ENCODE results near the gene OR8G1. TPM values are rescaled to one million over a fixed set of nuclear protein-coding genes. Genes with fewer than 3 reads are reported as not detected.

OR8G1 gene
- total RNA-seq, 1 donor from 2014 or later = not detected

- intact Hi-C loops (cut with micrococcal nuclease) = loop anchor here (5.0 kb wide), 1 partner anchor 205 kb away; no protein-coding TSS in a partner anchor
- no peaks in the 10 kb centered on the region for H3K36me3 Mint-ChIP-seq (ENCODE audit: low read depth)
- H3K4me3 Mint-ChIP-seq = no peak overlapping the region
- H3K9me3 Mint-ChIP-seq = peaks cover 5% of the 10 kb centered on the region
- peaks cover 5% of the 10 kb centered on the region for H3K4me1 Mint-ChIP-seq
- H3K27me3 Mint-ChIP-seq = no peaks in the 10 kb centered on the region
- no peak for DNase-seq
- no peak overlapping the region for H3K27ac Mint-ChIP-seq
Observed at GRCh38 chr11:124277207-124277606, 36.3 kb downstream of the OR8G1 start.

GRCh38 chr11:124277804-124278203, 36.9 kb downstream of the OR8G1 start:
- H3K27ac Mint-ChIP-seq = no peak overlapping the region
- no peak overlapping the region for H3K4me3 Mint-ChIP-seq
- peaks cover 5% of the 10 kb centered on the region for H3K4me1 Mint-ChIP-seq
- no peaks in the 10 kb centered on the region for H3K27me3 Mint-ChIP-seq
- no peak for DNase-seq
- H3K36me3 Mint-ChIP-seq (ENCODE audit: low read depth) = no peaks in the 10 kb centered on the region
- intact Hi-C loops (cut with micrococcal nuclease) = loop anchor here (5.0 kb wide), 1 partner anchor 206 kb away; no protein-coding TSS in a partner anchor
- H3K9me3 Mint-ChIP-seq = peaks cover 5% of the 10 kb centered on the region

GRCh38 chr11:124278261-124278660, 37.4 kb downstream of the OR8G1 start:
- Mint-ChIP-seq H3K9me3 (peaks cover 5% of the 10 kb centered on the region), H3K4me1 (peaks cover 5% of the 10 kb centered on the region), H3K27ac (no peak overlapping the region), H3K27me3 (no peaks in the 10 kb centered on the region), H3K4me3 (no peak overlapping the region), H3K36me3 (ENCODE audit: low read depth) (no peaks in the 10 kb centered on the region)
- no peak for DNase-seq
- intact Hi-C loops (cut with micrococcal nuclease) = loop anchor here (5.0 kb wide), 1 partner anchor 206 kb away; no protein-coding TSS in a partner anchor

- no peaks in the 10 kb centered on the region for H3K4me1 Mint-ChIP-seq
- H3K27me3 Mint-ChIP-seq = peaks cover 2% of the 10 kb centered on the region
- H3K4me3 Mint-ChIP-seq = no peak overlapping the region
- DNase-seq = no peak
- H3K27ac Mint-ChIP-seq = no peak overlapping the region
- no peaks in the 10 kb centered on the region for H3K36me3 Mint-ChIP-seq (ENCODE audit: low read depth)
- H3K9me3 Mint-ChIP-seq = peaks cover 5% of the 10 kb centered on the region
- intact Hi-C loops (cut with micrococcal nuclease) = no loop called here
Observed at GRCh38 chr11:124285610-124286344, 44.9 kb downstream of the OR8G1 start.

- intact Hi-C loops (cut with micrococcal nuclease) = no loop called here
- Mint-ChIP-seq H3K9me3 (no peaks in the 10 kb centered on the region), H3K27ac (no peak overlapping the region), H3K4me3 (no peak overlapping the region), H3K27me3 (no peaks in the 10 kb centered on the region), H3K36me3 (ENCODE audit: low read depth) (no peaks in the 10 kb centered on the region), H3K4me1 (no peaks in the 10 kb centered on the region)
- no peak for DNase-seq
Observed at GRCh38 chr11:124294687-124295086, 53.8 kb downstream of the OR8G1 start.

- H3K4me1 Mint-ChIP-seq = no peaks in the 10 kb centered on the region
- no peak for DNase-seq
- no peaks in the 10 kb centered on the region for H3K9me3 Mint-ChIP-seq
- H3K36me3 Mint-ChIP-seq (ENCODE audit: low read depth) = no peaks in the 10 kb centered on the region
- intact Hi-C loops (cut with micrococcal nuclease) = no loop called here
- H3K4me3 Mint-ChIP-seq = no peak overlapping the region
- no peak overlapping the region for H3K27ac Mint-ChIP-seq
- H3K27me3 Mint-ChIP-seq = no peaks in the 10 kb centered on the region
Observed at GRCh38 chr11:124296016-124296415, 55.1 kb downstream of the OR8G1 start.

- H3K27ac Mint-ChIP-seq = no peak overlapping the region
- H3K9me3 Mint-ChIP-seq = no peaks in the 10 kb centered on the region
- no peaks in the 10 kb centered on the region for H3K36me3 Mint-ChIP-seq (ENCODE audit: low read depth)
- H3K4me1 Mint-ChIP-seq = no peaks in the 10 kb centered on the region
- H3K27me3 Mint-ChIP-seq = no peaks in the 10 kb centered on the region
- no peak overlapping the region for H3K4me3 Mint-ChIP-seq
- DNase-seq = no peak
- intact Hi-C loops (cut with micrococcal nuclease) = no loop called here
Observed at GRCh38 chr11:124297921-124298320, 57.0 kb downstream of the OR8G1 start.

GRCh38 chr11:124301548-124301947, 60.7 kb downstream of the OR8G1 start:
- no peak overlapping the region for H3K4me3 Mint-ChIP-seq
- H3K36me3 Mint-ChIP-seq (ENCODE audit: low read depth) = no peaks in the 10 kb centered on the region
- DNase-seq = no peak
- intact Hi-C loops (cut with micrococcal nuclease) = no loop called here
- no peaks in the 10 kb centered on the region for H3K27me3 Mint-ChIP-seq
- H3K27ac Mint-ChIP-seq = no peak overlapping the region
- no peaks in the 10 kb centered on the region for H3K4me1 Mint-ChIP-seq
- no peaks in the 10 kb centered on the region for H3K9me3 Mint-ChIP-seq

GRCh38 chr11:124302347-124303125, 61.6 kb downstream of the OR8G1 start:
- no peaks in the 10 kb centered on the region for H3K9me3 Mint-ChIP-seq
- H3K4me1 Mint-ChIP-seq = no peaks in the 10 kb centered on the region
- H3K27me3 Mint-ChIP-seq = peaks cover 2% of the 10 kb centered on the region
- intact Hi-C loops (cut with micrococcal nuclease) = no loop called here
- no peaks in the 10 kb centered on the region for H3K36me3 Mint-ChIP-seq (ENCODE audit: low read depth)
- no peak for DNase-seq
- no peak overlapping the region for H3K4me3 Mint-ChIP-seq
- no peak overlapping the region for H3K27ac Mint-ChIP-seq

Other genes starting within 250 kb of the OR8G1 start
- gene OR10G6, start 245.9 kb upstream of the OR8G1 start, total RNA-seq = not detected in 2 replicates
- not detected in 2 replicates for gene OR10G4, start 228.1 kb upstream of the OR8G1 start, total RNA-seq
- gene OR10G9, start 218.1 kb upstream of the OR8G1 start, total RNA-seq = not detected in 2 replicates
- not detected in 2 replicates for gene OR10G8, start 214.3 kb upstream of the OR8G1 start, total RNA-seq
- gene OR10G7, start 199.8 kb upstream of the OR8G1 start, total RNA-seq = not detected in 2 replicates
- gene VWA5A, start 125.6 kb upstream of the OR8G1 start, total RNA-seq = 6.5 and 6.8 TPM in 2 replicates
- not detected in 2 replicates for gene OR10D3, start 57.8 kb upstream of the OR8G1 start, total RNA-seq
- gene OR8G5, start 15.3 kb downstream of the OR8G1 start, total RNA-seq = not detected in 2 replicates
- gene OR8D1, start 72.9 kb downstream of the OR8G1 start, total RNA-seq = not detected in 2 replicates
- gene OR8D2, start 79.1 kb downstream of the OR8G1 start, total RNA-seq = not detected in 2 replicates
- gene OR8B2, start 143.4 kb downstream of the OR8G1 start, total RNA-seq = not detected in 2 replicates
- gene OR8B3, start 157.9 kb downstream of the OR8G1 start, total RNA-seq = not detected in 2 replicates
- gene OR8B4, start 183.8 kb downstream of the OR8G1 start, total RNA-seq = not detected in 2 replicates
- not detected in 2 replicates for gene OR8B8, start 204.6 kb downstream of the OR8G1 start, total RNA-seq